HG03571 (cell line): ENCODE data around the gene PRPF31.

Experiments used
- ATAC-seq: cut with Tn5 transposase; IDR thresholded peaks from one replicate; pipeline ENCODE4 v1.9.1; 2021; ENCODE audit not compliant: unreplicated experiment

The PRPF31 gene

GRCh38 chr19:54106716-54107115, 8.8 kb upstream of the PRPF31 start:
- no peak for ATAC-seq

DNA sequence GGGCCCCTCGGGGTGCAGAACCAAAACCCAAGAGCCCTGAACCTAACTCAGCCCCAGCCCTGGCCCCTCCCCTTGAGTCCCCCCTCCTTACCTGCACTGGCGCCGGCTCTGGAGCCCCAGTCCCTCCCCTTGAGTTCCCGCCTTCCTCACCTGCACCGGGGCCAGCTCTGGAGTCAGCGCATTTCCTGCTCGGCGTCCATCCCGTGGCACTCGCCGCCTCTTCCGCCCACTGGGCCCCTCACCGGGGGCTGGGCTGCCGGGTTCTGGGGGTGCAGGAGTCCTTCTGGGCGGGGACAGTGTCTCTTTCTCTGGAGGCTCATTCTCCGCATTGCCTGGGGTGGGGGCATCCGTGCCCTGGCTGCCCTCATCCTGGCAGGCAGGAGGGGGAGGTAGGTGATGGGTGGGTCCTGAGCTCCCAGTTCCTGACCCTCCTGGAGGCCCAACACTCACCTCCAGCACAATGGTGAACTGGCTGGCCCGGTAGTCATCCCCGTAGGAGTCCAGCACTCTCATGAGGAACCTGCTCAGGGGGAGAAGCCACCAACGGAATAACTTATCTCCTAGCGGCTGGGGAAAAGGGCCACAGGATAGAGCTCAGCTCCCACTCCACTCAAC, 7.6 kb upstream of the PRPF31 start:
- ATAC-seq = no peak

DNA sequence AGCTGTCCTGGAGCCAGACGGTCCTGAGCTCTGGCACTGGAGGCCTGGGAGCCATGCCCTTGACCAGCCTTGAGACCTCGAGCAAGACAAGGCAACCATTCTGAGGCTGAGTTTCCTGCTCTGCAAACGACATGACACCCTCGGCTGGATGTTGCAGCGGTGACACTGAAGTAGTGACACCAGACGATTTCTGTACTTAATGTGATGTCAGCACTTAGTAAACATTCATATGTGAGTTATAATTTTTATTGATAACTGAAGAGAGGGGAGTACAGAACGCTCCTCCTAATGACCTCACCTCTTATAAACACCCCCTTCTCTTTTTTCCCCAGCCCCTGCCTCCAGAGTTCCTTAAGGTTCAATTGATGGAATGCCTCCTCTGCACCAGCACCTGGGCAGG, 7.1 kb upstream of the PRPF31 start:
- ATAC-seq = no peak

DNA sequence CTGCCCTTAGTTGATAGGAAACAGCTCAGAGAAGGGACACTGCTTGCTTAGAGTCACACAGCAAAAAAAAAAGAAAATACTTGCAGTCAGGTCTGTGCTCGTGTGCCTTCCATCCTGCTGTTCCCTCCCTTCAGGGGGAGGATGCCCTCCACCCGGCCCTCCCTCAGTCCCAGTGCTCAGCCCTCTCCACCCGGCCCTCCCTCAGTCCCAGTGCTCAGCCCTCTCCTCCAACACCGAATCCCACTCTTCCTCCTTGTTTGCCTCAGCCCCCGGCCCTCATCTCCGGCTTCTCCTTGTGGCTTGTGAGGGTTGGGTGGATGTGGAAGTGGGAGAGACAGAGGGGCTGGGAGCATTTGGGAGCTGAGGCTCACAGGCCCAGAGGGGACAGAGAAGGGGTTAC, 5.9 kb upstream of the PRPF31 start:
- no peak for ATAC-seq

GRCh38 chr19:54114340-54115108, 1.0 kb upstream of the PRPF31 start:
- no peak for ATAC-seq

DNA sequence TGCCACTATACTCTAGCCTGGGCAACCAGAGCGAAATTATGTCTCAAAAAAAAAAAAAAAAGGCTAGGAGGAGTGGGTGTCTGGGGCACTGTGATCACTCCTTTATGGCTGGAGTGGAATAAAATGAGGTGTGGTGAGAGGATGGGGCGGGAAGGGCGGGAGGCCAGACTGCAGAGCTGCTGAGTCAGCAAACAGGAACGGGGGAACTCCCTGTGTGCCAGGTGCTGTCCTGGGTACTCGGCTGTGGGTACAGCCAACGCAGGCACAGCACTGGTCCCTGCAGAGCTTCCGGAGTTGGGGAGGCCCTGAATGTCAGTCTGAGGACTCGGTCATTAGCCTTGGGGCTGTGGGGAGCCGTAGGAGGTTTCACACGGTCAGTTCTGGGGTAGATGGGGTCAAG, 5.7 kb downstream of the PRPF31 start:
- no peak for ATAC-seq

DNA sequence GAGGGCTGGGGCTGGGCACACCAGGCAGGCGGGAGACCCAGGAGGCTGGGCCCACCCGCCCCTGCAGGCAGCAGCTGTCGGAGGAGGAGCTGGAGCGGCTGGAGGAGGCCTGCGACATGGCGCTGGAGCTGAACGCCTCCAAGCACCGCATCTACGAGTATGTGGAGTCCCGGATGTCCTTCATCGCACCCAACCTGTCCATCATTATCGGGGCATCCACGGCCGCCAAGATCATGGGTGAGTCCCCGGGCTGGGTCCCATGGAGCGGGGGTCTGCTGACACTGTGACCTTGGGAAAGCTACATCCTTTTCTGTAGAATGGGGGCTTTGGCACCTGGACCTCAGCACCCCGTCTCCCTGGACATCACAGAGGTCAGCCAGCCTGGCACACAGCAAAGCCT, 8.1 kb downstream of the PRPF31 start:
- ATAC-seq = no peak

DNA sequence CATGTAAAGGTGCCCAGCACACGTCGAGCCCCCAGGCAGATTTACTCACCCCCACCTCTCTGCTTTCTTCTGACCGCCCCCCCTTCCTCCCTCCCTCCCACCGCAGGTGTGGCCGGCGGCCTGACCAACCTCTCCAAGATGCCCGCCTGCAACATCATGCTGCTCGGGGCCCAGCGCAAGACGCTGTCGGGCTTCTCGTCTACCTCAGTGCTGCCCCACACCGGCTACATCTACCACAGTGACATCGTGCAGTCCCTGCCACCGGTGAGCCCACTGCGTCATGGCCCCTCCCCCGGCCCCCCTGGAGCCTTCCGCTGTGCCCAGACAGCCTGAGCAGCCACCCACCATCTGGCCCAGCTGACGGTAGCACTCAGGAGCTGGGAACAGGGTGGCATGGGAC, 8.8 kb downstream of the PRPF31 start:
- ATAC-seq = no peak

- ATAC-seq = no peak
Measured at GRCh38 chr19:54125713-54126112, 10.2 kb downstream of the PRPF31 start.

DNA sequence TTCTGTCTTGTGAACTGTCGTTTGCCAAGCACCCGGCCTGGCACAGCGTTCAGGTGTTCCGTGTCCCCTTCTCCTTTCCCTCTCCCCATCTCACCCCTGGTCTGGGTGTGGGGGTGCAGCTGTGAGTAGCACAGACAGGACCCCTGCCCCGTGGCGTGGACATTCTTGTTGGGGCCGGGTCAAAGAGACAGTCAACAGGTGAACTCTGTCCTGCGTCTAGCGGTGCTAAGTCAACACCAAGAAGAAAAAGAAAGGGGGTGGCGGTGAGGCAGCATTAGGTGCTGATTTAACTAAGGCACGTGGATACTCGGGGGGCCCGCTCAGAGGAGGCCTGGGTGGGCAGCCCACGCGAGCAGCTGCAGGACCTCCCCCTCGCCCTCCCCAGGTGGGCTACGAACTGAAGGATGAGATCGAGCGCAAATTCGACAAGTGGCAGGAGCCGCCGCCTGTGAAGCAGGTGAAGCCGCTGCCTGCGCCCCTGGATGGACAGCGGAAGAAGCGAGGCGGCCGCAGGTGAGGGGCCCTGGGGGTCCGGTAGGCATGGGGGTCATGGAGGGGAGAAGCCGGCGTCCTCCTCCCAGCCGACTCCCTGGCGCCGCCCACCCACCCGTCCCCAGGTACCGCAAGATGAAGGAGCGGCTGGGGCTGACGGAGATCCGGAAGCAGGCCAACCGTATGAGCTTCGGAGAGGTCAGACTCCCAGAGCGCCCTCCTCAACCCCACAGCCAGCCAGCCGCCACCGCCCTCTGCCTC, 12.3 kb downstream of the PRPF31 start:
- ATAC-seq = no peak

DNA sequence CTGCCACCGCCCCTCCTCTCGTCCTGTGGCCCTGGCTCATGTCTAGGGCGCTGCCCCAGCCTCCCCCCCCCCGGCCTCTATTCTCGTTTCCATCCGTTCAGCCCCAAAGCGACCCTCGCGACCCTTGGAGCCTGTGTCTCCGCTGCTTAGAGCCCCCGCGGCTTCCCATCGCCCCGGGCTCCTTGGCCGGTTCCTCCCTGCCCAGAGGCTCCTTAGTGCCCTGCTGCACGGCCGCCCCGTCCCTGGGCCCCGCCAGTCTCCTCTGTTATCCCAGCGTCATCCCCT, 12.8 kb downstream of the PRPF31 start:
- ATAC-seq = no peak

DNA sequence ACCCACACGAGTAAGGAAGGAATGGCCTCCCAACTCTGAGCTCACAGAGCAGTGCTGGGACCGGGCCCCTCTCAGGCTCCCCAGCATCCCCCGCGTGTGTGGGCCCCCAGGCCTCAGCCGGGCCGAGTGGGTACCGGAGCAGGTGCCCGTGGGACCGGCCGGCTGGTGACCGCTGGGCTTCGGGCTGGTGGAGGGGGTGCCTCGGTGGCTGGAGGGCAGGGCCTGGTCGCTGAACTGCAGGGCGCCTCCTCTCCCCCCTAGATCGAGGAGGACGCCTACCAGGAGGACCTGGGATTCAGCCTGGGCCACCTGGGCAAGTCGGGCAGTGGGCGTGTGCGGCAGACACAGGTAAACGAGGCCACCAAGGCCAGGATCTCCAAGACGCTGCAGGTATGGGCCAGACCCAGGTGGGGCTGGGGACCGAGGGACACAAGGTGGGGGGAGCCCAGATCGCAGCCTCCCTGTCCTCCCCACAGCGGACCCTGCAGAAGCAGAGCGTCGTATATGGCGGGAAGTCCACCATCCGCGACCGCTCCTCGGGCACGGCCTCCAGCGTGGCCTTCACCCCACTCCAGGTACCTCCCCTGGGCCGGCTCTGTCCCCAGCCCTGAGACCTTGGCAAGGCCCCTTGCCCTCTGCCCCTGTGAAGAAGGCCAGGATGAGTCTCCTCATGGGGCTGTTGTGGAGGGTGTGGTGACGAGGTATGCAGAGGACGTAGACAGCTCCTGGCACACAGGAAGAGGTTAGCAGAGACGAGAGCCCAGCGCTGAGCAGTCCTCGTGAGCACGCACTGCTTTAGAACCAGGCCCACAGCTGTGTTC, 13.5 kb downstream of the PRPF31 start:
- no peak for ATAC-seq

- no peak for ATAC-seq
Measured at GRCh38 chr19:54129617-54129996, 14.1 kb downstream of the PRPF31 start.

DNA sequence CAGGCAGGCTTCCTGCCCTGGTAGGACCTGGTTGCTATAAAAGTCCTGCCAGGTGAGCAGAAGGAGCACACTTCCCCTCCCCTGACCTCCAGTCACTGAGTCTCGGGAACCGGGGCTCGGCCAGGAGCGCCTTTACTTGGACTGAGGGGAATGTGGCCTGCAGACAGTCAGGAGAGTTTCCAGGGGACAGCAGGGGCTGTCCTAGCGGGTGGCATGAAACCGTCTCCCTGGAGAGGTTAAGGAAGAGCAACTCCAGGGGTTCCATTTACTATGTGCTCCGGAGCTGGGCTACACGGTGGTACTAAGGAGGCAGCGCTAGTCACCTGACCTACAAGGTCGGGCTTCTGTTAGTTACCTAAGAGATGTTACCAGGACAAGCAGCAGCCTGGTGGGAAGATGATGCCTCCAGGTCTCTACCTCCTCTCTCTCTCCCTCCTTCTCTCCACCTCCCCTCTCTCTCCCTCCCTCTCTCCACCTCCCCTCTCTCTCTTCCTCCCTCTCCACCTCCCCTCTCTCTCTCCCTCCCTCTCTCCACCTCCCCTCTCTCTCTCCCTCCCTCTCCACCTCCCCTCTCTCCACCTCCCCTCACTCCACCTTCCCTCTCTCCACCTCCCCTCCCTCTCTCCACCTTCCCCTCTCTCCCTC, 17.9 kb downstream of the PRPF31 start:
- no peak for ATAC-seq

- ATAC-seq = no peak
Measured at GRCh38 chr19:54133957-54134590, 18.5 kb downstream of the PRPF31 start.

- no peak for ATAC-seq
Measured at GRCh38 chr19:54136086-54136863, 20.7 kb downstream of the PRPF31 start.

DNA sequence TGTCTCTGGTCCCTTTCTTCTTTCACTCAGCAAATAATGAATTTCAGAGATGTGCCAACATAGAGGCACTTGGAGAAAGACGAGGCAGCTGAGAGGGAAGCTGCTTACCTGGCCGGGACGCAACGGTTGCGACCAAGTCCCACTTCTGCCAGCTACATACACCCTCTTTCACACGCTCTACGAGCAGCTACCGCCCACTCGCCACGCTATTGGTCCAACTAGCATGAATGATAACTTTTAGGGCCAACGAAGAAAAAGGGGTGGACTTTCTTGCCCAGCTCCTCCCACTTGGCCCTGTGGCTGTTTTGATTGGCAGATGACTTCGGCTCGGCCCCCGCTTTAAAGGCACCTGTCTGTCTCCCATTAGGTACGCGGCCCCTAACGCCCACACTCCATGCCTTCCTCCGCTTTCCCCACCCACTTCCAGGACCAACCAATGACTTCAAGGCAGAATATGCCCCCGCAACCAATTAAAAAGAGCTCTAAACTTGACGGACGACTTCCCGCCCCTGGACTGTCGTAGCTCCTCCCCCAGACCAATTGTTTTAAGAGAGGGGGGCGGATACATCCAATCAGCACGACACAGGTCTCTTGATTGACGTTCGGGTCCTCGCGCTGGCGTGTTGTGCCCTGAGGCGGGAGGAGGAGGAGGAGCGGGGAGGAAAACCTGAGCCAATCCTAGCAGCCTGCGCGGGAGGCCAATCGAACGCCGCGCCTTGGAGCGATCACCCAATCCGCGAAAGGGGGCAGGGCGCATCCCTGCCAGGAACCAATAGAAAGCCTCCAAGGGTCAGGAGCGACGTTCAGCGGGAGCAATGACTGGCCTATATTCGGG, 21.5 kb downstream of the PRPF31 start:
- ATAC-seq = peak; percentile 68

- ATAC-seq = no peak
Measured at GRCh38 chr19:54137699-54138488, 22.3 kb downstream of the PRPF31 start, which contains the start of gene CNOT3. TSS of gene CNOT3 (plus strand) at chr19:54137762. CDS start at chr19:54142979, 5,217 bp downstream.
